ENCODE data around the gene SH3RF2.

The SH3RF2 gene

DNA sequence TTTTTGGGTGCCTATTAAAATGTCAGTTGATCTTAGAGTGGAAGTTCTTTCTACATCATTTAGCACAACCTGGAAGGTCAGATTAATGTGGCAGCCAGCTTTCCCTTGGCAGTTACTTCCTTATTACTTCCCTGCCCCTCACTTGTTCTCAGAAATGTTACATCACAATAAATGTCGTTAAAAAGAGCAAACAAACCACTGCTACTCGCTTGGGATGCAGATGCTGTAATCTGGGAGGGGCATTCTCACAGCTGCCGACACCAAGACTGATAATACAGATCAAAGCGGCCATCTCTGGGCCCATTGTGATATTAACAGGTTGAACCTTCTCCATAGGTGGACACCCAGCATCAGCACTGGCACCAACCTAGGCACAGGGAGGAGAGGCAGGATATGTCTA lies 139.7 kb downstream of the SH3RF2 start:
- H3K27ac ChIP-seq, result no peak overlapping the region
- no peak overlapping the region for H3K4me3 ChIP-seq
- TF ChIP-seq, protein P1, sequence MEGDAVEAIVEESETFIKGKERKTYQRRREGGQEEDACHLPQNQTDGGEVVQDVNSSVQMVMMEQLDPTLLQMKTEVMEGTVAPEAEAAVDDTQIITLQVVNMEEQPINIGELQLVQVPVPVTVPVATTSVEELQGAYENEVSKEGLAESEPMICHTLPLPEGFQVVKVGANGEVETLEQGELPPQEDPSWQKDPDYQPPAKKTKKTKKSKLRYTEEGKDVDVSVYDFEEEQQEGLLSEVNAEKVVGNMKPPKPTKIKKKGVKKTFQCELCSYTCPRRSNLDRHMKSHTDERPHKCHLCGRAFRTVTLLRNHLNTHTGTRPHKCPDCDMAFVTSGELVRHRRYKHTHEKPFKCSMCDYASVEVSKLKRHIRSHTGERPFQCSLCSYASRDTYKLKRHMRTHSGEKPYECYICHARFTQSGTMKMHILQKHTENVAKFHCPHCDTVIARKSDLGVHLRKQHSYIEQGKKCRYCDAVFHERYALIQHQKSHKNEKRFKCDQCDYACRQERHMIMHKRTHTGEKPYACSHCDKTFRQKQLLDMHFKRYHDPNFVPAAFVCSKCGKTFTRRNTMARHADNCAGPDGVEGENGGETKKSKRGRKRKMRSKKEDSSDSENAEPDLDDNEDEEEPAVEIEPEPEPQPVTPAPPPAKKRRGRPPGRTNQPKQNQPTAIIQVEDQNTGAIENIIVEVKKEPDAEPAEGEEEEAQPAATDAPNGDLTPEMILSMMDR (IDR thresholded peaks at IDR 0.05), result no peak
- DNase-seq (ENCODE audit: low spot score), result no peak

DNA sequence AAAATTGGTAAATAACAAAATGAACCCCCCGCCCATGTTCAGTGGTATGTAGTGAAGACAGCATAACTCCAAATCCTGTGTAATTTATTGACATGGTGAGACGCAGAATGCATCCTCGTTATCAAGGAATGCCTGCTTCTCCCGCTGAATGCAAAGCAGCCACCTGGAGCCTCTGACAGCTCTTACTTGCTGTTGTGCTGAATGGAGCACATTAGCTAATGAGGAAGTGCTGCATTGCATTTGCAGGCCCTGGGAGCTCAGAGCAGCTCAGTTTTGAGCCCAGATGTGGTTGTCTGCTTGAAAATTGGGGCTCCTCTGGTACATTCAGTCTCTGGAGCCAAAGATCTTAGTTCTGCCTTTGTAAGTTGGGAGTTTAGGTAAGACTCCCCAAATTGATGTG lies 140.1 kb downstream of the SH3RF2 start:
- no peak for DNase-seq (ENCODE audit: low spot score)
- TF ChIP-seq, protein P1 (IDR thresholded peaks at IDR 0.05), result no peak
- no peak overlapping the region for H3K4me3 ChIP-seq
- H3K27ac ChIP-seq, result no peak overlapping the region

DNA sequence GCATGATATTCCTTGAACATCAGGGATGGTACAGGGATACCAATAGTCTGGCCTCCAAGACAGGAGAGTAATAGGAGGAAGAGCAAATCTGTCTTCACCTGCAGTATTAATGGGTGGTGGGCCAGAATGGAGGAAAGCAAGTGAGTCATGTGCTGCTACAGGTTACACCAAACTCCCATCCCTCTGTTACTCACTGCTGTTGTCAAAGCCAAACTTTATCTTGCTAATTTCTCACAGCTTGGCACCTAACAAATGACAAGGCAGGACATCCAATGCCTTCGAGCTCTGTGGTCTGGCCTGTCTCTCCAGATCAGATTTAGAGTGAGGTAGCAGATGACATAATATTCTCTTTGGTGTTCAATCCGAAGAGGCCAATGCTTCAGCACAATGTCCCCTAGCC lies 142.2 kb downstream of the SH3RF2 start:
- TF ChIP-seq, protein P1 (IDR thresholded peaks at IDR 0.05), result no peak
- Histone ChIP-seq H3K4me3 (no peak overlapping the region), H3K27ac (no peak overlapping the region)
- DNase-seq (ENCODE audit: low spot score), result no peak

DNA sequence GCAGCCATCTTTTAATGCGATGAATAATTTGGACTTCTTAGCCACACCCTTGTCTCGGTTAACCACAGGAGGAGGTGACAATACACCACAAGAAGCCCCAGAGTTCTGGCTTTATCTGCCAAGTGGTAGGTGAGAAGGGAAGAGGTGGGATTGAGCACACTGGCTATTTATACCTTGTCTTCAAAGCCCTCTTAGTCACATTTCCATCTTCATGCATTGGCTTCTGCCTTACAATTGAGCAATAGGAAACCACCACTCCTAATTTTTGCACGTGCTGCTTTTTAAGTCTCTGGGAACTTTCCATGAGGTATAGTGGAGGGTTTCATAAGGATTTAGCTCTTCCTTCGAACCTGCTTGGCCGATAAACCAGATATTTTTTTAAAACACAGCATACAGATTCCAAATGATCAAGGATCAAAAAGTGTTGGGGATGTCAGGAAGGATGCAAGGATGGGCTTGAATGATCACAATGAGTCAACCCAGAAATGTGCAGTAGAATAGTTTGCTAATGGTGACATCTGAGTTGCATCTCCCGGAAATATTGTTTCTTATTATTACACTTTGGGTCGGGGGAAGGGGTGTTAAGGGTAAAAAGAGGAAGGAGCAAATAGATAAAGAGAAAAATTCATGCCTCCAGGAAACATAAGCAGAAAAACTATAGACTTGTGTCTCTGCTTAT lies 143.5 kb downstream of the SH3RF2 start:
- Histone ChIP-seq H3K27ac (no peak overlapping the region), H3K4me3 (no peak overlapping the region)
- DNase-seq (ENCODE audit: low spot score), result no peak
- TF ChIP-seq, protein P1 (IDR thresholded peaks at IDR 0.05), result no peak

DNA sequence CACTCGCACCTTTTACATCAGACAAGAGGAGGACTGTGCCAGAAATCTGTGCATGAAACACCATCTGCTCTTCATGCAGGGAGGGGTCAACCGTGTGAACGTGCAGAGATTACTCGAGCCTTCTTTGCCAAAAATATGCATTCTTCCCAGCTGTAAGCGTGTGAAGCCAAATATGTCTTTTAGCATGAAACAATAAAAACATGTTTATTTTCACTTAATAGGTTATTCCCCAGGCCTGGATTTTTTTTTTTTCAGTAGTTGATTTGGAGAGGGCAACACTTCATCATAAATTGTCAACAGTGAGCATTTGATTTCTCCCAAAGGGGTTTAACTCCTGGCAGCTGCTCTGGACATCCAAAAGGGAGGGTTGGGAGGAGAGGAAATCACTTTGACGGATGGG lies 145.2 kb downstream of the SH3RF2 start:
- TF ChIP-seq, protein P1 (IDR thresholded peaks at IDR 0.05), result no peak
- no peak overlapping the region for H3K4me3 ChIP-seq
- no peak overlapping the region for H3K27ac ChIP-seq
- DNase-seq (ENCODE audit: low spot score), result no peak

DNA sequence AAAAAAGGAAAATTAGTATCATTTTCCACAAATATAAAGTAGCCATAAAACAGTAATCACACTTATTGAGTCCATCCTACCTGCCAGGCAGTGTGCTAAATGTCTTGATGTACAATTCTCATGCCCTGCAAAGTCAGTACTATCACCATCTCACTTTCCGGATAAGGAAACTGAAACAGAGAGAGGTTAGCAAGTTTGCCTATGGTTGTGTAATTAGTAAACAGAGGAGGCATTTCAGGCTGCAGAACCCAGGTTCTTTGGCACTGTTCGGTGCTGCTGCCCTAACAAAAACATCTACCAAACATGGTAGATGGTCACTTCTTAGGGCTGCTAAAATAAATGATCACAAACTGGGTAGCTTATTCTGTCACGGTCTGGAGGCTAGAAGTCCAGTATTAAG lies 146.4 kb downstream of the SH3RF2 start:
- Histone ChIP-seq H3K4me3 (no peak overlapping the region), H3K27ac (no peak overlapping the region)
- TF ChIP-seq, protein P1 (IDR thresholded peaks at IDR 0.05), result no peak
- DNase-seq (ENCODE audit: low spot score), result no peak

DNA sequence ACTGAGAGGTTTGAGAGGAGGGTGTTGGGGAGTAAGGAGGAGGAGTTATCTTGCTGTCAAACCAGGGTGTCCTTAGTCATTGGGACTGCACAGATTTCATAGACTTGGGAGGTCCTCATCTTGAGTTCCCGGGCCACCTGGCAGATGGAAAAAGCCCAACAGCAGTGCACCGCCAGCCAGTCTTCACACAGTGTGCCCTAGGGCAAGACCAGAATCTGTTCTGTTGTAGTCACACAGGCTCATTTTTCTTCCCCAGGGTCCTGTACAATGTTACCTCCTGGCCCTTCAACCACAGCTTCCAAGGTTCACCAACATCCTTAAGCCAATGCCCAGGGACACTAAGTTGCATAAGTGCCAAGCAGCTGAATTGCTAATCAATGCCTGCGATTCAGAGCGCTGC lies 148.0 kb downstream of the SH3RF2 start:
- TF ChIP-seq, protein P1 (IDR thresholded peaks at IDR 0.05), result no peak
- Histone ChIP-seq H3K4me3 (no peak overlapping the region), H3K27ac (no peak overlapping the region)
- no peak for DNase-seq (ENCODE audit: low spot score)
